Stimulated activated CD8-positive, alpha-beta memory T cell treated with anti-CD3 and anti-CD28 coated beads, Interleukin-2, amount 100 ng/mL, for 48 hours (primary cell): ENCODE data around the gene RBM17.
"Not testable (repeated sequence)": the region's sequence is repeated elsewhere in the genome, so short reads cannot be mapped to it uniquely, and the experiment has no call there.

ENCODE experiments used
- DNase-seq, 2 donors: peaks; one replicate each; pipeline ENCODE4 v3.0.0-alpha.2; 2020; ENCODE audit warnings: low read depth in 2 of 2

RBM17 gene

DNA sequence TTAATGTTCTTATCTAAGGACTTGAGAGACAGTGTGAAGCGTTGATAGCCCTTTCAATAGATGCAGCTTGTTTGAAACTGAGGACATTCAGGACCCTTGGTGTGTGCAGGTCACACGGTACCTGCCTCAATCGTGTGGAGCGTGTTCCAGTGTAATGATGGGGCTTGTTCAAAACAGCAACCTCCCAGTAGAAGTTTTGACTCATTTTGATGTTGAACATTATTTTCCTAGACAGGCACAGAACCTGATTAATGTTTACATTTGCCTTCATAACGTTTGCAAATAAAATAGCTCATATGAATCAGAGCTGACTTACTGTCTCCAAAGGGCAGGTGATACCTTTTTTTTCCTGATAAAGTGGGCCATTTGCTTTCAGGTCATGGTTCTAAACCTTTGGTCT is 21.3 kb downstream of the RBM17 start:
- DNase-seq, result no peak

DNA sequence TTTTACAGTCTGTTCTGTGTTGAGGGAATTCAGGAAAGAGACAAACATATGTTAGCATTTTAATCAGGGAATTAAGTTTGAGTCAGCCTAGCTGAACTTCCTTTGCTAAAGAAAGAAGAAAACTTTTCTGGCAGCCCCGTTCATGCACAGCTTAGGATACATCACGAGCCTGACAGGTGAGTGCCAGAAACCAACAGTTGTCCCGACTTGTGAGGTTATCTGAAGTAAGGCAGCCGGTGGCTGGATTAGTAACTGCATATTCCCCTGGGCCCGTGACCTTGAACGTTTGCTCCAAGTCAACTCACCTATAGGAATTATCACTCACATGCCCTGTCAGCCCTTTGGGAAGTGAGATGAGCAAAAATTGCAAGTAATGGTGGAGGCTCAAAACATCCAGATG is 24.1 kb downstream of the RBM17 start:
- no peak for DNase-seq

DNA sequence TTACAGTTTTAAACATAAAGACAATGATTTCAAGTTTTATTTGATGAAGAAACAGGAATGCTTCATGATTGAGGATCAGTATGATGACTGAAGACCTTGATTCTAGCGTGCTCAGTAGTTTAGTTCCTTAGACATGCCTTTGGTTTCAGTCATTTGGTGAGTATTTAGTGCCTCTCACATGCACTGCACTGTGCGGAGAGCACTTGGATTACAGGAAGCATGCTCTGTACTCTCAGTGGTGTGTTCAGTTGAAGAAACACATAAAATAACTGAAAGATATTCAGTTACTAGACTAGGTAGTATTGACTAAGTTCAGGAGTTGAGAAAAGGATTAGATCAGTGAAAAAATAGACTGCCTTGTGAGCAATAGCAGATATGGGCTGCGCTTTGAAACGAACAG is 25.5 kb downstream of the RBM17 start:
- DNase-seq, result no peak

GRCh38 chr10:6114805-6115341 is 26.0 kb downstream of the RBM17 start:
- no peak for DNase-seq

GRCh38 chr10:6115411-6115810 is 26.6 kb downstream of the RBM17 start:
- DNase-seq, result no peak

DNA sequence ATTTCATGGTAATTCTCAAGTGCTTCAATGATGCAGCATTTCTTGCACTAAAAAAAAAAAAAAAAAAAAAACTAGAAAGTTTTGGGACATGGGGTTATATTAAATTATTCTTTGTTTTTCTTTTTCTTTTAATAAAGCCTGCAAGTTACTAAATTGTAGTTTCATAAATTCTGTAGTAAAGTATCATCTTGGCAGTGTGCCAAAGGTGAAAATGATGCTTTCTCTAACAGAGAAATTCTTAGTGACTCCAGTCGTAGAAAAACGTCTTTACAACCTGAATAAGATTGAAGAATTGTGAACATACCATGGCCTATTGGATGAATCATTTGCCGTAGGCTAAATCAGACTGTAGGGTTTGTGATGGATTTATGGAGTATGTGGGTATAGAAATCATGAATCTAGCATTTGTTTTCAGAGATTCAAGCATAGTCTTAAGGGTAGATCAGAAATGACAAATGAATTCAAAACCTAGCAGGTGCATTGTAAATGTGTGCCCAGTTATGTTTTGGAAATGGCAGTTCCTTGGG is 27.1 kb downstream of the RBM17 start:
- DNase-seq, result no peak

DNA sequence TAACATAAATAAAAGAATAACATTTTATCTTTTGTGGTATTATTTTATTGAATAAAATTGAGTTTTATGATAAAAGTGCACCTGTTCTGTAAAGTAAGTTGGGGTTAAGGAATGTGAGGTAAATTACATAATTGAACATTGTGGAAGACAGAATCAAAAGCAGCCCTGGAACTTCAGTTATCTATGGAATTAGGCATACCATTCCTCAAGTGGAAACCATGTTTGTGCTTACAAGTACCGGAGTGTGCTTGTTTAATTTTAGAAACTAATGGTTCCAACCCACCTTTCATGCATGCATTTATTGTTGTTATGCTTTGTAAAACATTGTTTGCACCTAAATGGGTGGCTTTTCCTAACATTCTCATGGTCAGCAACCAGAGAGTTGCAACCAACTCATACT is 28.0 kb downstream of the RBM17 start:
- DNase-seq, result no peak

GRCh38 chr10:6117711-6118110 is 28.9 kb downstream of the RBM17 start:
- DNase-seq, result no peak

- DNase-seq, result no peak
Measured at GRCh38 chr10:6119423-6119822, 30.6 kb downstream of the RBM17 start.

GRCh38 chr10:6119962-6120361 is 31.1 kb downstream of the RBM17 start:
- no peak for DNase-seq

- no peak for DNase-seq
Measured at GRCh38 chr10:6120691-6121090, 31.9 kb downstream of the RBM17 start.

GRCh38 chr10:6121146-6121545 is 32.3 kb downstream of the RBM17 start:
- no peak for DNase-seq

GRCh38 chr10:6123532-6123931 is 34.7 kb downstream of the RBM17 start:
- DNase-seq, result no peak

GRCh38 chr10:6124666-6125065 is 35.8 kb downstream of the RBM17 start:
- DNase-seq, result no peak

DNA sequence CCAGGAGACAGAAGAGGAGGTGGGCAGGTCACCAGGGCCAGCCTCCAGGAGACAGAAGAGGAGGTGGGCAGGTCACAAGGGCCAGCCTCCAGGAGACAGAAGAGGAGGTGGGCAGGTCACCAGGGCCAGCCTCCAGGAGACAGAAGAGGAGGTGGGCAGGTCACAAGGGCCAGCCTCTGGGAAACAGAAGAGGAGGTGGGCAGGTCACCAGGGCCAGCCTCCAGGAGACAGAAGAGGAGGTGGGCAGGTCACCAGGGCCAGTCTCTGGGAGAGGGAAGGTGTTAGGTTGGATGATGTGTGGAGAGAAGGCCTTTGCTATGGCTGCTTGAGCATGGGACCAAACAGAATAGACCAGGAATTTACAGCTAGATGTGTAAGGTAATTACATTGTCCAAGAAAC is 38.6 kb downstream of the RBM17 start:
- not testable (repeated sequence) for DNase-seq

GRCh38 chr10:6128087-6128486 is 39.3 kb downstream of the RBM17 start:
- DNase-seq, result no peak

GRCh38 chr10:6128591-6129251 is 39.9 kb downstream of the RBM17 start:
- DNase-seq, result no peak

DNA sequence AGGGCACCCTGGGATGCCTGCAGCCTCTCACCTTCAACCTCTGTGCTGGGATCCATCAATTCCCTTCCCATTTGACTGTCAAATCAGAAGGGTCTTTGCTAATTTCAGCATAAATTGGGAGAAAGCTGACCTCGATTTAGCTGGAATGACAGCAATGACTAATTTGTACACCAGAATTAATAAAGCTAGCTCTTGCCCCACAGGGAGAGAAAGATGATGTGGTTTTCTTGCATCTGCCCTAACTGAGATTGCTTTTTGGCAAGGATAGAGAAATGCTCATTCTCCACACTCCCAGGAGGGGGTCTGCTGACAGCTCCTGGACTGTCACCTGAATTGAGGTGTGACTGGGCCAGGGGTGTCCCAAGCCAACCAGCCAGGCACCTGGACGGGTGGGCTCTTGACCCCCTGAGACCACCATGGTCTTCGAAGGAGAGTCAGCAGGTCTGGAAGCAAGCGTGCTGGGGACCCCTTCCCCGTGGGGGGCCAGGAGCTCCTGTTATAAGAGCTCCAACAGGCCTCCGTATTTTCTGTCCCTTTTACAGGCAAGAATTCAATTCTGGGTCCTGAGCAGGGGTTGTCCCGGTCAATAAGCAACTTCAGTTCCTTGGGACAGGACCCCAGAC is 42.1 kb downstream of the RBM17 start:
- no peak for DNase-seq

- no peak for DNase-seq
Measured at GRCh38 chr10:6133331-6134098, 44.7 kb downstream of the RBM17 start.

GRCh38 chr10:6134099-6134823 is 45.4 kb downstream of the RBM17 start:
- DNase-seq, result no peak

- DNase-seq, result no peak
Measured at GRCh38 chr10:6135039-6135438, 46.2 kb downstream of the RBM17 start.
